NCI-H1048 (cell line): ENCODE measurements around the gene PSAP.

Experiments used
- DNase-seq: peaks from one replicate; lab custom pipeline; 2025; lab: John Stamatoyannopoulos, UW

Gene PSAP

GRCh38 chr10:71783917-71784678, 67.0 kb downstream of the PSAP start:
- no peak for DNase-seq

- no peak for DNase-seq
Observed at GRCh38 chr10:71782917-71783490, 68.0 kb downstream of the PSAP start.

- no peak for DNase-seq
Observed at GRCh38 chr10:71782221-71782916, 68.7 kb downstream of the PSAP start.

GRCh38 chr10:71780719-71781118, 70.3 kb downstream of the PSAP start:
- DNase-seq: no peak

DNA sequence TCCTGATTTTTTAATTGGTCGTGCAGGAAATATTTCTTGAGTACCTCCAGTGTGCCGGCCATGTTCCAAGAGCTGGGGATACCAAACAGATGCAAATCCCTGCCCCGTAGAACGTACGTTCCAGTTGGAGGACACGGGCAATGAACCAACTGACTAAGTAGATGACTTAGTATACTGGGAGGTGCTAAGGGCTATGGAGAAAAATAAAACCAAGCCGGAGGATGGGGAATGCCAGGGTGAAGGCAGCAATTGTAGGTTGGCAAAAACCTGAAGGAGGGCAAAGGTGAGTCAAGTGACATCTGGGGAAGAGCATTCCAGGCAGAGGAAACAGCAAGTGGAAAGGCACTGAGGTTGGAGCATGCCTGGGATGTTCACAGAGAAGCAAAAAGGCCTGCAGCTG, 70.9 kb downstream of the PSAP start:
- no peak for DNase-seq

GRCh38 chr10:71779641-71780040, 71.4 kb downstream of the PSAP start:
- no peak for DNase-seq

DNA sequence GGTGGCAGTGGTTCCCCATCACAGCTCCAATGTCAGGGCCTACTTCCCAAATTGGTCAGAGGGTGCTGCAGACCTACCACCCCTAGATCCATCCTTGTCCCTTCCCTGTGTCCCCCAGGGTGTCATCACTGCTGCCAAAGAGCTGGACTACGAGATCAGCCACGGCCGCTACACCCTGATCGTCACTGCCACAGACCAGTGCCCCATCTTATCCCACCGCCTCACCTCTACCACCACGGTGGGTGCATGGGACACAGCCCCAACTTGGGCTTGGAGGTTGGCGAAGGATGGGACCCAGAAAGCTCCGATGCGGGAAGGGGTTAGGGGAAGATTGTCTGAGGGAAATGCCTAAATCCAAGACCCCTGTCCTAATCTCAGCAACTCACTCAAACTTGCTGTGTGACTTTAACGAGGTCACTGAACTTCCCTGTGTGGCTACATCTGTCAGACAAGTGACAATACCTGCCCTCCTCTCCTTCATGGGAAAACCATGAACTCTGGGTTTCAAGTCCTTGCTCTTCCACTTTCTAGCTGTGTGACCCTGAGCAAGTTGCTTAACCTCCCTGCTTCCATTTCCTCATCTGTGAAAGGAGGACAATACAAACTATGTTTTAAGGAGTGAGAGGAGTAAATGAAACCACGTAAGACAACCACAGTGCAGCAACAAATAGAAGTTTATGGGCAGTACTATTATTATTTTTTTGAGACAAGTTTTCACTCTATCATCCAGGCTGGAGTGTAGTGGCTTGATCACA, 72.8 kb downstream of the PSAP start:
- DNase-seq: no peak

GRCh38 chr10:71777213-71777985, 73.7 kb downstream of the PSAP start:
- no peak for DNase-seq

DNA sequence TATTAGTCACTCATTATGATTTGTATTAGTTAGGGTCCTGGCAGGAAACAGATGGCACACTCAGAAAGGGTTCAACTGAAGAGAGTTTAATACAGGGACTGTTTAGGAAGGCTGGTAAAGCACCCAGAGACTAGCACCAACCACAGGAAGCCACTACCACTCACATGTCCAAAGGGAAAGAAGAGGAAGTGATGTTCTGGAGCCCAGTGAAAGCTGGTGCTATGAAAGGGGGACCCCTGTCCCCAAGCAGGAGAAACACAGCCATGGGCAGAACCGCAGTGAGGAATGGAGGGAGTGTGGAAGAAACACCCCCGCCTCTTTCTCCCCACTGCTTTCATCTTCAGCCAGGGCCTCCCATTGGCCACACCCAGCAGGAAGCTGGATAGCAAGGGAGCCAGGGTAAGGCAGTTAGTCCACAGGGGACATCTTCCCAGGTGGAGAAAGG, 74.5 kb downstream of the PSAP start:
- no peak for DNase-seq

GRCh38 chr10:71774916-71775702, 75.9 kb downstream of the PSAP start:
- DNase-seq: no peak

DNA sequence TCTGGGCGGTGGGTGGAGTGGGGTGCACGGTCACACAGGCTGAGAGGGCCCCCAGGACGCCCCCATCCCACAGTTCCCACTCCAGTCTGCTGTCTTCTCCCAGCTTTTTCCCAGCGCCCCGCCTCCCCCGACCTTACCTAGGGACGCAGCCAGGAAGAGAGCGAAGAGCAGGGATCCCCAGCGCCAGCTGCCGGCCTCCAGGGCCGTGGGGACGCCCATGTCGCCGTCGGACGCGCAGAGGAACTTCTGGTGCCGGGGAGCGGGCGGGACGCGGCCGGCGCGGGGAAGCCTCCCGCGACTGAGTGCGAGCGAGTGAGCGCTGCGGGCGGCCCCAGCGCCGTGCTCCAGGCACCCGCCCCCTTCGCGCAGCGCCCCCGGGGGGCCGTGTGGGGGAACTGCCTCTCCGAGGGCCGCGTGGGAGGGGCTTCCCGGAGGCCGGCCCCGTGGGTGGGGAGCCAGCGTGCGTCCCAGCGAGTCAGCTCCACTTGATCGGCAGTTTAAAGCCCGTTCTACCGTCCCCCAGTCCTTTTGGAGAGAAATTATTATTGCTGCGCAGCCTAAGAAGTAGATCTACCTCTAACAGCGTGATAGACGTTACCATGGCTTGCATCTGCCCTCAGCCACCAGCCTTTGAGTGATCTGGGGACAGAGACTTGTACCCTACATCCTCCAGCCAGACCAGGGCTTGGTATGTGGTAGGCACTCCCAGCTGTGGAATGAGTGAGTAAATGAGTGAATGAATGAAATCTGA, 77.7 kb downstream of the PSAP start, which contains the start of gene VSIR:
TSS of gene VSIR (minus strand) at position 300 of the 751 bp plus-strand sequence. CDS start at position 219, 81 bp downstream.
- DNase-seq: peak; percentile 46

DNA sequence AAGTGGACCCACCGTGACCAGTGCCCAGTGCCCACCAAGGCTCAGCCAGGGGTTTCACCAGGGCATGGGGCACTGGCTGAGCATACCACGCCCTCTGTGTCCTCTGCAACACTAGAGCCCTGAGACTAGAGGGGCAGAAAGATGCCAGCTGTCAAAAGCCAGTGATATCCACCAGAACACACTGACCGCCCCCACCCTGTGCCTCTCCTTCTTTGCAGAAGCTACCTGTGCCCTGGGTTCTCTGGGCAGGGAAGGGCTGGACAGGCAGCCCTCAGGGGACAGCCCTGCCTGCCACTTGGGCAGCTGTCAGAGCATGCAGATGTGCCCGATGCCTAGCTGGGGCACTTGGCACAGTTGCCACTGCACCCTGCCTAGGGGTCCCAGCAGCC, 78.2 kb downstream of the PSAP start:
- no peak for DNase-seq

- no peak for DNase-seq
Observed at GRCh38 chr10:71771821-71772617, 79.0 kb downstream of the PSAP start.

DNA sequence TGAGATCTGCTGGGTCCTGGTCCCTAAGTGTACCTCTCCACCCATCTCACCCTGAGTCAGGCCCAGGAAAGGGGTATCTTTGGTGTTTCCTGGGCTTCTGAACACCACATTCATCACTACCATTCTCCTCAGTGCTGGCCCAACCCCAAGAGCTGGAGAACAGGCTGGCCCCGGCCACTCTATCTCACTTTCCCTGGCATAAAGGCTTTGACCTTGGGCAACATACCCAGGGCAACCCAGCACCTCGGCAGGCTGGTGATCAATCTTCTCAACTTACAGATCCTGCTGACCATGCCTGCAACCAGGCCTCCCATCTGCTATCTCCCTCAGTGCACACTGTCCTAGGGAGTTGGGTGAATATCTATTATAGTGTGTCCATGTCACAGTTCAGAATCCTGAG, 79.8 kb downstream of the PSAP start:
- no peak for DNase-seq

GRCh38 chr10:71770789-71771188, 80.3 kb downstream of the PSAP start:
- DNase-seq: no peak

DNA sequence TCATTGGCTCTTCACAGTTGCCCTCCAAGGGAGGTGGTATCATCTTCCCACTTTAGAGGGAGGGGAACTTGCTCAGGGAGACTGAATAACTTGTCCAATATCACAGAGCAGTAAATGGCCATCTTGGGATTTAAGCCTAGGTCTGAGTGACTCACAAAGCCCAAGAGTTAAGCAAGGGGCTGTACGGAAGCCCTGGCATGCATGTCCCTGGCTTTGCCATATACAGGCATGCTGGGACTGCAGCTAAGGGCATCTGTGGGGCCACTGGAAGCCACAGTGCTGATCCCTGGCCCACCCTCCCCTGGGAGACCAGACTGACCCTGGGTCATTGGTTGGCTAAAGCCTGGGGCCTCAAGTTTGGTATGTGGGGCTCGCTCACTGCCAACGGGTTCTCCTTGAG, 80.8 kb downstream of the PSAP start:
- no peak for DNase-seq

DNA sequence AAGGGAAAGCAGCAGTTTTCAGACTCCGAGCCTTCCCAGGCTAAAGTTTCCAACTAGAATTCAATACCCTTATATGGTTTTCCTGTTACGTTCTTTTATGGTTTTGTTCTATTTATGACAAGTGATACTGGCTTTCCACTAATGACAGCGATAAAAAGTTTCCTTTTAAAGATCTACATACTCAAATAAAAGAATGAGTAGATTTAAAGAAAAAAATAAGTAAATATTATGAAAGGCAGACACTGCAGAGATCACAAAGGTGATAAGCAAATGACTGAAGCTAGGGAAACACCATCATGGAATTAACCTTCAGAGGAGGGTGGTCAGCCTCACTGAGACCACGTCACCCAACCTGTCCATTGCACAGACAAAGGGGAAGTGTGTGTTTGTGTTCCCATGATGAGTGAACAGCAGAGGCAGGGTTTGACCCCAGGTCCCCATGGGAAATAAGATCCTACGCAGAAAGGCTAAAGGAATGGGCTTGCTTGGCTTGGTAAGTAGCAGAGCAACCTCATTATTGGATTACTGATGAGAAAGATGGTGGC, 81.7 kb downstream of the PSAP start:
- no peak for DNase-seq

GRCh38 chr10:71767420-71768035, 83.5 kb downstream of the PSAP start:
- DNase-seq: no peak
